HepG2 (cell line): Measurements from ENCODE around the gene EVI5.

ENCODE experiments used
- CCAR2 ChIP-seq: fragments of 200-400 bp; formaldehyde crosslinking; optimal IDR thresholded peaks from 2 replicates; pipeline ENCODE3; 2018; ENCODE audit warnings: low read depth, mild to moderate bottlenecking, low read length, moderate library complexity
- JDP2 ChIP-seq: sonication (generic); formaldehyde crosslinking; IDR thresholded peaks from 2 replicates; pipeline ENCODE4 v1.8.1; 2022; ENCODE audit warnings: missing genetic modification reagents, borderline replicate concordance
- TOE1 ChIP-seq: sonication (generic); formaldehyde crosslinking; IDR thresholded peaks from 2 replicates; pipeline ENCODE4 v1.4.0; 2020; ENCODE audit warnings: mild to moderate bottlenecking, missing genetic modification reagents
- ZFX ChIP-seq: sonication (generic); formaldehyde crosslinking; IDR thresholded peaks from 2 replicates; pipeline ENCODE4 v1.4.0; 2020; ENCODE audit warnings: mild to moderate bottlenecking, low read depth, missing genetic modification reagents, moderate library complexity
- ZNF335 ChIP-seq: sonication (generic); formaldehyde crosslinking; IDR thresholded peaks from 2 replicates; pipeline ENCODE4 v1.4.0; 2020; ENCODE audit warnings: missing genetic modification reagents

DNA sequence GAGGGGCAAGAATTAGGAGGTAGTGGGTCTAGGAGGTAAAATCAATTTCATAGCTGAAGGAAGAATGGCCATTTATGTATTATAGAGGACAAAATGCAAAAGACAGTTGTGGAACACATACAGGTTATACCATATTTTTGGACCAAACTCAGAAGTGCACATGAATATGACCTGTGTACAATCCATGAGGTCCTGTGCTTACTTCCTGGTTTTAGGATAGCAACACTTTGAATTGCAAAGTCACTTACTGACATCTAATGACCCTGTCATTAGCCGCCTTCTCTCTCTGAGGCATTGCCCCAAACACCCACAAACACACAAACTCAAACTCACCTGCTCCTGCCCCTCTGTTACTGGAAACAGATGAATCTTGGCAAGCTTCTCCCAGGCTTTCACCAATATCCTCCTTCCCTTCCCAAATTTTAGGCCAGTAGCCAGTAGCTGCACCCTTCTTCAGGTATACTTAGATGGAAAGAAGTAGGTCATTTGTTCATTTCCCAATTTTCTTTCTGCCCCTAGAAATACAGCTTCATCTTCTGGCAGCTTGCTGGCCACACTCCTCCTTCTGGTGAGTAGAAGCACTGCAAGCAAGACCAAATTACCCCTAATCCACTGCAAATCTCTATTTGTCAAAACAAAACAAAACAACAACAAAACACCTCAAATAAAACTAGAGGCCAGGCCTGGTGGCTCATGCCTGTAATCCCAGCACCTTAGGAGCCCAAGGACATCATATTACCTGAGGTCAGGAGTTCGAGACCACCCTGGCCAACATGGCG lies 33.3 kb upstream of the EVI5 start:
- TF ChIP-seq TOE1 (CRISPR knock-in tag) (no peak), ZFX (CRISPR knock-in tag) (no peak), CCAR2 (no peak), JDP2 (CRISPR knock-in tag) (no peak), ZNF335 (CRISPR knock-in tag) (no peak)
